ENCODE measurements around the gene PKN1.

The PKN1 gene

GRCh38 chr19:14412324-14412995 is 20.6 kb upstream of the PKN1 start:
- H3K4me3 ChIP-seq (replicated peaks; ENCODE audit: insufficient read depth, low read length): no peak overlapping the region
- no peak for TF ChIP-seq POLR2AphosphoS5 (IDR thresholded peaks at IDR 0.05; ENCODE audit: low read depth)
- no peak for TF ChIP-seq CTCF (IDR thresholded peaks at IDR 0.05; ENCODE audit: insufficient read depth, low read length)
- no peak for TF ChIP-seq REST (IDR thresholded peaks at IDR 0.05; ENCODE audit: insufficient replicate concordance, low read depth)
- no peak for TF ChIP-seq SPI1 (IDR thresholded peaks at IDR 0.05; ENCODE audit: borderline replicate concordance, low read depth)
- no peak for TF ChIP-seq GABPA (IDR thresholded peaks at IDR 0.05; ENCODE audit: low read depth)
- H3K27ac ChIP-seq (replicated peaks): no peak overlapping the region
- no peaks in the 10 kb centered on the region for H3K27me3 ChIP-seq (ENCODE audit: insufficient read depth, poor library complexity, severe bottlenecking)
- DNase-seq (ENCODE audit: low read depth in 1 of 2, low spot score in 1 of 2): no peak

GRCh38 chr19:14412996-14413692 is 20.0 kb upstream of the PKN1 start:
- Histone ChIP-seq H3K27me3 (ENCODE audit: insufficient read depth, poor library complexity, severe bottlenecking) (no peaks in the 10 kb centered on the region), H3K4me3 (replicated peaks; ENCODE audit: insufficient read depth, low read length) (no peak overlapping the region), H3K27ac (replicated peaks) (no peak overlapping the region)
- TF ChIP-seq GABPA (IDR thresholded peaks at IDR 0.05; ENCODE audit: low read depth): no peak
- TF ChIP-seq SPI1 (IDR thresholded peaks at IDR 0.05; ENCODE audit: borderline replicate concordance, low read depth): no peak
- no peak for TF ChIP-seq POLR2AphosphoS5 (IDR thresholded peaks at IDR 0.05; ENCODE audit: low read depth)
- no peak for TF ChIP-seq REST (IDR thresholded peaks at IDR 0.05; ENCODE audit: insufficient replicate concordance, low read depth)
- no peak for TF ChIP-seq CTCF (IDR thresholded peaks at IDR 0.05; ENCODE audit: insufficient read depth, low read length)
- no peak for DNase-seq (ENCODE audit: low read depth in 1 of 2, low spot score in 1 of 2)

- no peak overlapping the region for H3K4me3 ChIP-seq (replicated peaks; ENCODE audit: insufficient read depth, low read length)
- DNase-seq (ENCODE audit: low read depth in 1 of 2, low spot score in 1 of 2): no peak
- no peaks in the 10 kb centered on the region for H3K27me3 ChIP-seq (ENCODE audit: insufficient read depth, poor library complexity, severe bottlenecking)
- TF ChIP-seq CTCF (IDR thresholded peaks at IDR 0.05; ENCODE audit: insufficient read depth, low read length) (no peak), REST (IDR thresholded peaks at IDR 0.05; ENCODE audit: insufficient replicate concordance, low read depth) (no peak), GABPA (IDR thresholded peaks at IDR 0.05; ENCODE audit: low read depth) (no peak), POLR2AphosphoS5 (IDR thresholded peaks at IDR 0.05; ENCODE audit: low read depth) (no peak), SPI1 (IDR thresholded peaks at IDR 0.05; ENCODE audit: borderline replicate concordance, low read depth) (no peak)
- no peak overlapping the region for H3K27ac ChIP-seq (replicated peaks)
Observed at GRCh38 chr19:14413693-14414181, 19.4 kb upstream of the PKN1 start.

Measured in HL-60 (cell line).